DOHH2 (cell line): ENCODE data around the gene MCU.

ENCODE experiments used
- H3F3A ChIP-seq: fragments of 200-600 bp; sonication (generic), shearing (Covaris generic); 2 replicates; pipeline ENCODE4 v1.6.0; 2016; ENCODE audit warnings: antibody characterized with exemption, mild to moderate bottlenecking; ENCODE audit not compliant: control insufficient read depth, insufficient read depth
- H3K27ac ChIP-seq: fragments of 200-600 bp; sonication (generic); 2 replicates; pipeline ENCODE4 v1.5.1; 2014; ENCODE audit warnings: low read depth, mild to moderate bottlenecking, low read length, moderate library complexity
- H3K27me3 ChIP-seq: fragments of 200-600 bp; sonication (generic); 2 replicates; pipeline ENCODE4 v1.6.1; 2014; ENCODE audit warnings: mild to moderate bottlenecking, low read length, mixed read lengths; ENCODE audit not compliant: control insufficient read depth
- H3K36me3 ChIP-seq: fragments of 200-600 bp; sonication (generic); 2 replicates; pipeline ENCODE4 v1.6.1; 2014; ENCODE audit warnings: mild to moderate bottlenecking, low read length, moderate library complexity, mixed read lengths; ENCODE audit not compliant: control insufficient read depth
- H3K4me1 ChIP-seq: fragments of 200-600 bp; sonication (generic); 2 replicates; pipeline ENCODE4 v1.6.1; 2014; ENCODE audit warnings: mild to moderate bottlenecking, low read length, mixed read lengths; ENCODE audit not compliant: control insufficient read depth
- H3K4me2 ChIP-seq: fragments of 200-600 bp; sonication (generic); 2 replicates; pipeline ENCODE4 v1.6.0; 2014; ENCODE audit warnings: mild to moderate bottlenecking, low read length, moderate library complexity
- H3K4me3 ChIP-seq: fragments of 200-600 bp; sonication (generic); 2 replicates; pipeline ENCODE4 v1.5.1; 2014; ENCODE audit warnings: mild to moderate bottlenecking, low read length, mixed read lengths
- H3K79me2 ChIP-seq: fragments of 200-600 bp; sonication (generic); 2 replicates; pipeline ENCODE4 v1.6.1; 2014; ENCODE audit warnings: mild to moderate bottlenecking, low read length, mixed read lengths; ENCODE audit not compliant: control insufficient read depth
- H3K9me2 ChIP-seq: fragments of 200-600 bp; sonication (generic); replicated peaks from 2 replicates; pipeline ENCODE4 v1.6.1; 2014; ENCODE audit warnings: mild to moderate bottlenecking, low read length, mixed read lengths; ENCODE audit not compliant: control insufficient read depth
- H3K9me3 ChIP-seq: fragments of 200-600 bp; sonication (generic); 2 replicates; pipeline ENCODE4 v1.6.1; 2014; ENCODE audit warnings: antibody characterized with exemption, low read length, mixed read lengths; ENCODE audit not compliant: control insufficient read depth, insufficient read depth
- H4K20me1 ChIP-seq: fragments of 200-600 bp; sonication (generic); 2 replicates; pipeline ENCODE4 v1.6.0; 2014; ENCODE audit warnings: low read depth, mild to moderate bottlenecking, antibody characterized with exemption, low read length, moderate library complexity; ENCODE audit not compliant: control insufficient read depth, insufficient read depth
- CTCF ChIP-seq: fragments of 200-600 bp; sonication (generic); IDR thresholded peaks from one replicate; pipeline ENCODE4 v1.5.1; 2014; ENCODE audit warnings: antibody characterized with exemption, mild to moderate bottlenecking, low read depth, low read length; ENCODE audit not compliant: poor library complexity, severe bottlenecking
- EZH2phosphoT487 ChIP-seq: fragments of 200-600 bp; sonication (generic); IDR thresholded peaks from 2 replicates; pipeline ENCODE4 v1.6.1; 2017; ENCODE audit warnings: borderline replicate concordance, mild to moderate bottlenecking, antibody characterized with exemption, low read length, moderate library complexity, mixed read lengths

Gene MCU

GRCh38 chr10:72762042-72762441, 70.1 kb downstream of the MCU start:
- H3K9me3 ChIP-seq = no peaks in the 10 kb centered on the region
- H3K4me3 ChIP-seq = no peak overlapping the region
- H4K20me1 ChIP-seq = no peaks in the 10 kb centered on the region
- no peaks in the 10 kb centered on the region for H3K79me2 ChIP-seq
- no peak overlapping the region for H3K27ac ChIP-seq
- no peaks in the 10 kb centered on the region for H3F3A ChIP-seq
- no peak overlapping the region for H3K4me2 ChIP-seq
- no peaks in the 10 kb centered on the region for H3K36me3 ChIP-seq
- TF ChIP-seq EZH2phosphoT487 (no peak), CTCF (no peak)
- no peaks in the 10 kb centered on the region for H3K9me2 ChIP-seq
- H3K4me1 ChIP-seq = no peaks in the 10 kb centered on the region
- H3K27me3 ChIP-seq = no peaks in the 10 kb centered on the region

- H3K4me1 ChIP-seq = no peaks in the 10 kb centered on the region
- H4K20me1 ChIP-seq = no peaks in the 10 kb centered on the region
- TF ChIP-seq EZH2phosphoT487 = no peak
- no peak for TF ChIP-seq CTCF
- H3K9me3 ChIP-seq = no peaks in the 10 kb centered on the region
- H3K27ac ChIP-seq = no peak overlapping the region
- H3F3A ChIP-seq = no peaks in the 10 kb centered on the region
- no peaks in the 10 kb centered on the region for H3K36me3 ChIP-seq
- no peaks in the 10 kb centered on the region for H3K27me3 ChIP-seq
- no peak overlapping the region for H3K4me3 ChIP-seq
- H3K9me2 ChIP-seq = no peaks in the 10 kb centered on the region
- H3K79me2 ChIP-seq = no peaks in the 10 kb centered on the region
- no peak overlapping the region for H3K4me2 ChIP-seq
Observed at GRCh38 chr10:72763201-72763600, 71.3 kb downstream of the MCU start.

- Histone ChIP-seq H3K4me3 (no peak overlapping the region), H3K4me1 (no peaks in the 10 kb centered on the region), H3K4me2 (no peak overlapping the region), H3K9me3 (no peaks in the 10 kb centered on the region), H4K20me1 (no peaks in the 10 kb centered on the region), H3K79me2 (no peaks in the 10 kb centered on the region), H3K9me2 (no peaks in the 10 kb centered on the region), H3K27ac (no peak overlapping the region), H3F3A (no peaks in the 10 kb centered on the region), H3K27me3 (no peaks in the 10 kb centered on the region), H3K36me3 (no peaks in the 10 kb centered on the region)
- TF ChIP-seq CTCF (no peak), EZH2phosphoT487 (no peak)
Observed at GRCh38 chr10:72764151-72764550, 72.2 kb downstream of the MCU start.
